Mesenteric fat pad (tissue), 1 donor: Measurements from ENCODE around the gene CHDH. TPM values are rescaled to one million over a fixed set of nuclear protein-coding genes. Genes with fewer than 3 reads are reported as not detected.
A peak's percentile ranks its signal among the peaks of the same experiment; 100 is the strongest.

Experiments used
- DNase-seq: peaks from one replicate; pipeline ENCODE4 v3.0.0-alpha.2; 2020; ENCODE audit warnings: low spot score
- long read RNA-seq: library from polyadenylated mRNA; unstranded; transcript quantifications from one replicate; pipeline ENCODE4 v2.0.0, GENCODE V29; 2020
- total RNA-seq: library from RNA; stranded (reverse); fragmentation: NEBNext Ultra II Directional; extraction: Animal tissue kit (Norgen Biotek cat#: 25700); gene quantifications from one replicate; pipeline ENCODE4 v1.2.1, GENCODE V29; 2021
- donor health status: DM: yes; HTN: yes; CAD: no.

The CHDH gene, protein sequence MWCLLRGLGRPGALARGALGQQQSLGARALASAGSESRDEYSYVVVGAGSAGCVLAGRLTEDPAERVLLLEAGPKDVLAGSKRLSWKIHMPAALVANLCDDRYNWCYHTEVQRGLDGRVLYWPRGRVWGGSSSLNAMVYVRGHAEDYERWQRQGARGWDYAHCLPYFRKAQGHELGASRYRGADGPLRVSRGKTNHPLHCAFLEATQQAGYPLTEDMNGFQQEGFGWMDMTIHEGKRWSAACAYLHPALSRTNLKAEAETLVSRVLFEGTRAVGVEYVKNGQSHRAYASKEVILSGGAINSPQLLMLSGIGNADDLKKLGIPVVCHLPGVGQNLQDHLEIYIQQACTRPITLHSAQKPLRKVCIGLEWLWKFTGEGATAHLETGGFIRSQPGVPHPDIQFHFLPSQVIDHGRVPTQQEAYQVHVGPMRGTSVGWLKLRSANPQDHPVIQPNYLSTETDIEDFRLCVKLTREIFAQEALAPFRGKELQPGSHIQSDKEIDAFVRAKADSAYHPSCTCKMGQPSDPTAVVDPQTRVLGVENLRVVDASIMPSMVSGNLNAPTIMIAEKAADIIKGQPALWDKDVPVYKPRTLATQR
- total RNA-seq = 1.4 TPM
- long read RNA-seq, full-length matches to known transcripts = 1 of 2 reads
- long read RNA-seq, partial matches to known transcripts = 0 of 2 reads
- long read RNA-seq, other reads (novel, unspliced or antisense) = 1 of 2 reads

DNA sequence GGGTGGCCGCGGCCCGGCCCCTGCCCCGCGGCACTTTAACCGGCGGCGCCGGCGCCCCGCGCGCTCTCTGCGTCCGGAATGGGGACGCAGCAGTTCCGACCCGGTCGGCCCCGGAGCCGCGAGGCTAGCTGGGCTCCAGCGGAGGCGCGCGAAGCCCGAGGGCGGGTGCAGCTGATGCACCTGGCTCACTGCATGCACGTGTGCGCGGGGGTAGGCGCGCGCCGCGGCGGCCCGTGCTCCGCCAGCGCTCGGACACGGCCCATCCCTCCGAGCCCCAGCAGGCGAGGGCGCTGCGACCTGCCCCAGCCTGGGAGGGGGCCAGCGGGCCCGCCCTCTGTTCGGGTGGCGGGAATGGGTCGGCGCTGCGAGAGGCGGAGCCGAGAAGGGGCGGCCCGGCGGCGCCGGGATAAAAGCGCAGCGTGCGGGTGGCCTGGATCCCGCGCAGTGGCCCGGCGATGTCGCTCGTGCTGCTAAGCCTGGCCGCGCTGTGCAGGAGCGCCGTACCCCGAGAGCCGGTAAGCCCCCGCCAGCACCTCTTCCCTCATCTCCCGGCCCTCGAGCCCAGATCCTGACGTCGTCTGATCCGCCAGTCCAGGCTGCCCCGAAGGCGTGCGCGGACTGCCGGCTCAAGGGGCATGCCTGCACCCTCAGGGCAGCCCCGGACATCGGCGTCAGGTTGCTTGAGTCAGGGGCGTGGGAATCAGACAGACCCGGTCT, at the start of gene CHDH, which contains the start of gene IL17RB:
CHDH (minus strand) TSS at position 286 of the 717 bp plus-strand sequence. CDS start 22,411 bp downstream, outside the sequence.
IL17RB (plus strand) TSS at position 435 of the 717 bp plus-strand sequence; CDS start at position 456, 21 bp downstream.
- no peak for DNase-seq

DNA sequence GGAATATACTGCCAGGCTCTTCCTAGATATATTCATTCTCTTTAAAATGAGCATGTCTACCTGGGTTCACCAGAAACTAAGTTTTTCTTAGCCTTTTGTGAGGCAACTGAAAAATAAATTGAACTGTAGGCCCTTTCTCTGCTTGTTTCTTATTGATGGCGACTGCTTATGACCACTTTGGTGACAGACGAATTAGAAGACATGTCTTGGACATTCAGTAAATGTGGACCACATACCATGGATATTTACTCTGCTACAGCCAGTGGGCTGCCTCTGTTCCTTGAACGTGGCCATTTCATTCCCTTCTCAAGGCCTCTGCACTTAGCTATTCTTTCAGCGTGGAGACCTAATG, 46.0 kb upstream of the CHDH start:
- no peak for DNase-seq

DNA sequence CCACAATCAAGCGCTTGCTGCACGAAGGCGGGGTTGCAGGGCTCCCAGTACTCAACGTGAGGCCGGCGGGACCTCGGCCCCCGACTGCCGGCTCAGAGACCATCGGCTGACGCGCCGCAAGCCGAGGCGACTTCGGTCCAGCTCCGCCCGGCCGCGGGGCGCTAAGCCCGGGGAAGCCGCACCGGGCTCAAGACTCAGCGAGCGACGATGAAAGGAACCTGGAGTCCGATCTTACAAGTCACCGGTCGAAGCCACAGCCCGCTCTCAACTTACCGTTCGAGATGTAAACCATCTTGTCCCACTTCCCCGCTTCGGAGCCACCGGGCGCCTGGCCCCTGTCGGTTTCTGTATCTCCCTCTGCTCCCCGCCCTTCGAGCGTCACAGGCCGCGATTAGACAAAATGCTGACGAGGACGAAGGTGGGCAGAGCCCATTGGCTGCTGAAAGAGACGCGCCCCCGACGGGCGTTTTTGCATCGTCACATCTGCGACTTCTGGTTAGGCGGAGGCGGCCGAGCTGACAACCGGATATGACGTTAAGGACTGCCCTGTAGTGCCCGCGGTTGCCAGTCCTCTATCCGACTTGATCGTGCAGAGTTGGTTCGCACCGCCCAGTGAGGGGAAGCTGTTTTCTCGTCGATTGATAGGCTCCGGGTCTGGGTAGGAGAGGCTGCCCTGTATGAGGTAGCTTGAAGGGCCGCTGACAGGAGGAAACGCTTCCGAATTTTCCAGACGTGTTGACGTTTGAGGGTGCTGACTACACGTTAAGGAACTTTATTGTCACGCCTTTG, 45.5 kb upstream of the CHDH start, which contains the start of gene SELENOK:
SELENOK (minus strand) TSS at position 363 of the 789 bp plus-strand sequence.
- peak; percentile 100 for DNase-seq

DNA sequence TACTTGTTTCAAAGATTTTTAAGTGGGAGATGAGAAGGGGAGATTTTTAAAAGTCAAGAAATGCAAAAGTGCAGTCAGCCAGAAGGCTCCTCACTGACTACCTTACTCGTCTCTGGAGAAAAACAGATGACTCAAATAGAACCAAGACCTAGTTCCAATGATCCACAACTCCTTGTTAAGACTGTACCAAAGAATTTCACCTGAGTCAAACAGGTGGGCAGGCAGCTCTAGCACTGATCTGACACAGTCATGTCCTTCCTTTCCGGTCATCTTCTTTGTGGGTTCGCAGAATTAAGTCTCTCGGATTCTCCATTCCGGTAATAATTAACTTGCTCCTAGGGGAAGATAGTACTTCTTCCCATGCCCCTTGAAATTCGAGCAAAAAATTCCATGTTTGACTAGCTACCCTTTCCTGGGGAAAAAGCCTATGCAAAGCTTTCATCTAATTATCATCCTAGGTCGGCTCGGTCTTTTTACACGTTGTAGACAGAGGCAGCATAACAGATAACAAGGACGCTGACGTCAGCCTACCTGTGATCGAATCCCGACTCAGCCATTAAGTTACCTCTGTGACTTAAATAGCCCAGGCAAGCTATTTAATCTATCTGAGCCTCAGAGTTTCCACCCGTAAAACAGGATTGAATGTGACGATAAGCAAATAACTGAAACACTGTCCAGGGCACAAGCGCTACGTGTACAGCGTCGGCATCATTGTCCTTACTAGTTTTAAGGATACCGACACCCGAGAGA, 44.7 kb upstream of the CHDH start:
- DNase-seq = no peak

DNA sequence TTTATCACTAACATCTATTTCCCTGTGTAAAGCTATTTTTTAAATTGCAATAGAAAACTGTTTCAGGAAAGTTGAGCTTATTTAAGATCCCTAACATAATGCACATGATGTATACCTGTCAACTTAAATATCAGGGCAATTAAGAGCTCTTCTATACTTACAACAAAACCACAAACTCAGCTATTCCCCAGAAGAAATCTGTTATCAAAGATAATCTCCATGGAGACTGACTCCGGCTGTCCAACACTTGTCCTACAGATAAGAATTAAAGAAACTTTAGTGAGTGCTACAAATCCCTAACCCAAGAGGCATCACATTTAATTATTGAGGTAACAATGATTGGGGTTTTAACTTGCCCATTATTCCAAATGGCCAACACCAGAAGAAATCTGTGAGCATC, 42.0 kb upstream of the CHDH start:
- no peak for DNase-seq

DNA sequence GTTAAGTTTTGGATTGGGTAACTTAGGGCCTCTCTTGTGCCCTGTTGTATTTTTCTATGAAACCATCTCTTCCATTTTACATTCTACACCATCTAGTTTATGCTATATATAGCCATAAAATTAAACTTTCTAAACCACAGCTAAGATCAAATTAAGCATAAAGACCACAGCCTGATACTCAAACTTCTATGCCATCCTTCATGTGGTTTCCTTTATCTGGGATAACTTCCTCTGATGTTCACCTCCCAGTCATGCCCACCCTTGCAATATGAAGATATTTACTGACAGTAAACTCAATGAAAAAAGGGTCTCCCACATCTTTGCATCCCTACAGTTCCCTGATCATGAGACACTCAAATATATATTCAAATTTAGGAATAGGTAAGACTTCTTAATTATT, 41.2 kb upstream of the CHDH start:
- no peak for DNase-seq

DNA sequence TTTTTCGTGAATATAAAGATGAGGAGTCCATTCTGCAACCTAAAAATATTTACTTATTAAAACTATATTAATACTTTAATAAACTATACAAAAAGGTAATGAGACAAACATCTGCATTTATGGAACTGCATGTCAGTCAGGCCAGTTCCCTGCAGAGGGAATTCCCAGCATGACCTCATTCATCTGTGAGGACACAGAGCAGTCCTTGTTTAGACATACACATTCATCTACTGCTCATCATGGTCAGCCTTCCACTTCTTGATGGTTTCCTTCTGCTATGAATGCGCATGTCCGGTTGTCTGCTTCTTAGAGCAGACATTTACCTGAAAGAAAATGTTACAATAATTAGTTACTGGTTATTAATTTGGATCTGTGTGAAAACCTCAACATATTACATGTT, 39.0 kb upstream of the CHDH start:
- DNase-seq = no peak

DNA sequence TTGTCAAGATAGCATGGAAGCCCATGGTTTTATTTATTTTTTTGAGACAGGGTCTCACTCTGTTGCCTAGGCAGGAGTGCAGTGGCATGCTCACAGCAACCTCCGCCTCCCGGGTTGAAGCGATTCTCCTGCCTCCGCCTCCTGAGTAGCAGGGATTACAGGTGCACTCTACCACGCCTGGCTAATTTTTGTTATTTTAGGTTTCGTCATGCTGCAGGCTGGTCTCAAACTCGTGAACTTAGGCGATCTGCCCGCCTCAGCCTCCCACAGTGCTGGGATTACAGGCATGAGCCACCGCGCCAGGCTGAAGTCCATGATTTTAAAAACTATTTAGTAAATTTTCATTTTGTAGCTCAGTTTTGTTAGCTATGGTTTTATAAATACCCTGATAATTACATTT, 38.4 kb upstream of the CHDH start:
- no peak for DNase-seq

DNA sequence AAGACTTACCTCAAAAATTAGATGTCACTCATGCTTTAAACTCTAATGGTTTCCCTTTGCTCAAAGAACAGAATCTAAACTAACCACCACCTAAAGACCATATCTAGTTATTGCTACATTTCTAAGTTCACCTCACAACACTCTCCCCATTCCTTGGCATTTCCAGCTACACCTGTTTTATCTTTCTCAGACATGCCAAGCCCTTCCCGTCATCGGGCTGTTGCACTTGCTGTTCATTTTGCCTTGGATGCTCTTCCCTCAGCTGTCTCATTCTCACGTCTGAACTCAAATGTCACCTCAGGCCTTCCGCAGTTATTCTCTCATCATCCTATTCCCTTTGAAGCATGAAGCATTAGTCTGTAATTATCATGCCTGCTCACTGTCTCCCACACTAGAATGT, 36.8 kb upstream of the CHDH start:
- no peak for DNase-seq

DNA sequence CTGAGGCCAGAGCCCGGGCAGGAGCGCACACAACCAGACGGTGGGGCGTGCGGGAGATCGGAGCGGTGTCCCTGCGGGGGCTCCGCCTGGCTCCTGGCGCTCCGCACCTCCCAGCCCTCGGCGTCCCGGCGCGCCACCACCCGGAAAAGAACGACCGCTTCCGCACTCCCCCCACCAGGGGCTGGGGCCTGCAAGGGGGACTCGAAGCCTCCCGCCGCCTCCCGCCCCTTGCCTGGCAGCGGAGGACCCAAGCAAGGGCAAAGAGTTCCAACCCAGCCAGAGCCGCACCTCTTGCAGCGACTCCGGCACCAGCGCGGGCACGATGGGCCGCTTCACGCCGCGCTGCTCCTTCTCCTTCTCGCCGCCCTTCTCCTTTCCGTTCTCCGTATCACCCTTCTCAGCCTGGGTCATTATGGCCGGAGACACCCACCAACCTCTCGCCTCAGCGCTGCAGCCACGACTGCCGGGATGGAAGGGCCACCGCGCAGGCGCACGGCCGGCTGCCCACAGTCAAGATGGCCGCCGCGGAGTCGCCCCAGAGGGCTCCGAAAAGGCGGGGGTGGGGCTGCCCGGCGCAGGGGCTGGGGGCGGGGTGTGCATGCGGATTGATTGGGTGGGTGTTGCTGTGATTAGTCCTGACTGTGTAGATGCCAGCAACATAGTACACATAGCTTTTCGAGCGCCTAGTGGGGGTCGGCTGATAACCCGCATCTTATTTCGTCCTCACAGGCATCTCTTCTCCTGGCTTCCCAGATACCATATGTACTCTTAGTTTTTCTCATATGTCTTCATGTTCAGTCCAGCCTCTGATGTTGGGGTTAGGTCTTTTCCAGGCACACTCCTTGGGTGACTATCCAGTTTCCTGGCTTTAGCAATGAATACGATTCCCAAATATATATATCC, 35.7 kb upstream of the CHDH start, which contains the start of gene ACTR8:
ACTR8 (minus strand) TSS at position 462 of the 903 bp plus-strand sequence; CDS start at position 411, 51 bp downstream.
- DNase-seq = peak; percentile 96

DNA sequence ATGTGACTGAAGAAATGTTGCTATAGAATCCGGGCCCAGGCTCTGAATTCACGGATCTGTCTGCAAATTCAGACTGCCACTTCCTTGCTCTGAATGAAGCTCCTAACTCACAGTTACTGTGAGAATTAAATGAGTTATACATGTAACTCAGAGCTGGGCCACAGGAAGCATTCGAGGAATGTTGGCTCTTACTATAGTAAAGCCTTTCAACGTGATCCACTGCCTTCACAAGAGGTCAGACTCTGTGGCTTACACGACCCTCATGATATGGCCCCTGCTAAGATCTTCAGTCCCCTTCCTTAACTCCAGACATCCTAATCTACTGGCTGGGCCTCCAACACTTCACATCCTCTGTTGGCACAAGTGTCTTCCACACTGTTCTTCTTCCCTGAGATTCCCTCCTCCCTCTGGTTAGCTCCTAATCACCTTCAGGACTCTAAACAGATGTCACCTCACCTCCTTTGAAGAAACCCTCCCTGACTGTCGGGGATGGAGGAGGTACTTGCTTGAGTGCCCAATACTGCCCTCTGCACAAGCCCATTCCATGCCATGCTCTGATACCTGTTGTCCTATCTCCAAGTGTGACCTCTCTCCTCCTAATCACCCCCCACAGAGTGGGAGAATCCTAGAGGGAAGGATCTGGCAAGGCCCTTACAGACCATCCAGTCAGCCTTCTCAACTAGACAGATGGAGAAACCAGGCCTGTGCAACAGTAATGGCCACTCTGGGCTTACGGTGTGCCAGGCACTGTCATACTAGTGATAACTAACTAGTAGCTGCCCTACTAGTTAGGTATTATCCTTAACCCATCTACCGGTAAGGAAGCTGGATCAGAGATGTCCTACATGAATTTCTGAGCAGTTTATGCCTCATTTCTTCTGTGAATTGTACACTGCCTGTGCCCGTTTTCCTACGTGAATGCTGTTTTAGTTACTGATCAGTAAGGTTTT, 34.5 kb upstream of the CHDH start:
- DNase-seq = no peak

DNA sequence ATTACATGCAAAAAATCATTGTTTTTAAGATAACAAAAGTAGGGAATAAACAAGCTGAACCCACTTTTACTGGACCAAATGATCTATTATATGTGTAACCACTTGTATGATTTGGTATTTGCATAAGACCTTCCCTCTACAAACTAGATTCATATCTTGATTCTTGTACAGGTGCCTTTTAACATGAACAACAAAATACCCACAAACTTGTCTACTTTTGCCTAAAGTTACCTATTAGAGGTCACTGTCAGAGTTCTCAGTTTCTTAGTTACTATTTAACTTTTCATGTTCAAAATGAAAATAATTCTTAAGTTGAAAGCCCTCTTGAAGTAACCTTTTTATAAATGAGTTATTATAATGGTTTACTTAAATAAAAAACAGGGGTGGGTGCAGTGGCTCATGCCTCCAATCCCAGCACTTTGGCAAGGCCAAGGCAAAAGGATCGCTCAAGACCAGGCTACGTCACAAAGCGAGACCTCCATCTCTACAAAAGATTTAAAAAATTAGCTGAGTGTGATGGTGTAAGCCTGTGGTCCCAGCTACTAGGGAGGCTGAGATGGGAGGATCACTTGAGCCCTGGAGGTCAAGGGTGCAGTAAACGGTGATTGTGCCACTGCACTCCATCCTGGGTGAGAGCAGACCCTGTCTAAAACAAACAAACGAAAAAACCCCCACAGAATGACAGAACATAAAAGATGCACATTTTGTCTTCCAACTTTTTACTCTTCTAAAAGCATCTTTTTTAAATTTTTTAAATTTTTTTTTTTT, 19.7 kb upstream of the CHDH start:
- no peak for DNase-seq

DNA sequence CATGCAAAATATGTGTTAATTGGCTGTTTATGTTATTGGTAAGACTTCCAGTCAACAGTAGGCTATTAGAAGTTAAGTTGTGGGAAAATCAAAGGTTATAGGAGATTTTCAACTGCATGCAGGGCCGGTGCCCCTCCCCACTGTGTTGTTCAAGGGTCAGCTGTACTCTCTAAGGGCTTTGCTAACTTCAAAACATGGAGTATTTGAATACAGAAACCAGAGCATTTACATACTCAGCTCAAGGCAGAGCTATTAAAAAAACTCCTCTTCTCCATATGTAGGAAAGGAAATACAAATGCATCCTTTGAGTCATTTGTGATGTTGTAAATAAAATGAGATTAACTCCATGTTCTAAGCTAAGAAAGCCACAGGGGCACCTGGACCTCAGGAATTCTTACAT, 16.9 kb upstream of the CHDH start:
- DNase-seq = no peak

DNA sequence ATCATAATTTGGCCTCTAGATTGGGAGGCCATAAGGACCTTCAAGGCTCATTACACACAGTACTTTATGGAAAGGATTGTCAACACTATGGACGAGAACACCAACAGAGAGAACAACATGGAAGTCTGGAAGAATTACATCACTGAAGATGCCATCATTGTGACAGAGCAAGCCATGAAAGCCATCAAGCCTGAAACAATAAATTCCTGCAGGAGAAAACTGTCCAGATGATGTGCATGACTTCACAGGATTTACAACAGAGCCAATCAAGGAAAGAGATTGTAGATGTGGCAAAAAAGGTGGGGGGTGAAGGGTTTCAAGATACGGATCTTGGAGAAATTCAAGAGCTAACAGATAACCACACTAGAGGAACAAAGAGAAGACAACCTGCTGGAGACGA, 16.0 kb upstream of the CHDH start:
- no peak for DNase-seq

DNA sequence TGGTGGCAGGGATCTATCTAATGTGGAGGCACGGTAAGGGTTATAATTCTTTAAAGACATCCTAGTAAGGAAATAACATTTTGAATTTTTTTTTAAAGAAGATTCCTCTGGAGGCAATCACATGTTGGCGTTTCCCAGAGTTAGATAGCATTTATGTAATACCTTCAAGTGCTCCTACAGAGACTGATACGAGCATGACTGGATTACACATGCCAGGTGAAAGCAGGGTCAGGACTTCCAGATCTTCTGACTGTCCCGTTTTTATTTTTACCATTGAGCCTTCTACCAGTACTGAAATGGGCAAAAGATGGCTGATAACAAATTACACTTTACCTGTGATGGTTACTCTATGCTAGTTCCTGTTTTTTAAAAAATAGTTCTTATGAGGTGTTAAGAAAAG, 14.0 kb upstream of the CHDH start:
- DNase-seq = no peak

DNA sequence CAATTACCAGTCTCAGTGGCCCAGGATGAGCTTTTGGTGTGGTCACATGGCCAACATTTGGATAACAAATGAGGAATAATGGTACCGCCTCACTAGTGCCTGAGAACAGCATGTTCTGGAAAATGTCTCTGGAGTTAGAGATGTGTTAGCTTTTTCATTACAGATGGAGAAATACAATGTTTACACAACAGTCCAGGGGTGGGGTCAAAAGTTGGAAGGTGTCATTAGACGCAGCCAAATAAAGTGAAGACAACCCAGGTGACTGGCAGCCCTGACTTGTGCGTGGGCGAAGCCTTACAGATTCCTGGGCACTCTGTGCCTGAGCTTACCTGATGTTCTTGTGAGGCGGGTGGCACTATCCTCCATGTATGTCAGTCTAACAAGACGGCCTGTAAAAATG, 13.0 kb upstream of the CHDH start:
- no peak for DNase-seq

DNA sequence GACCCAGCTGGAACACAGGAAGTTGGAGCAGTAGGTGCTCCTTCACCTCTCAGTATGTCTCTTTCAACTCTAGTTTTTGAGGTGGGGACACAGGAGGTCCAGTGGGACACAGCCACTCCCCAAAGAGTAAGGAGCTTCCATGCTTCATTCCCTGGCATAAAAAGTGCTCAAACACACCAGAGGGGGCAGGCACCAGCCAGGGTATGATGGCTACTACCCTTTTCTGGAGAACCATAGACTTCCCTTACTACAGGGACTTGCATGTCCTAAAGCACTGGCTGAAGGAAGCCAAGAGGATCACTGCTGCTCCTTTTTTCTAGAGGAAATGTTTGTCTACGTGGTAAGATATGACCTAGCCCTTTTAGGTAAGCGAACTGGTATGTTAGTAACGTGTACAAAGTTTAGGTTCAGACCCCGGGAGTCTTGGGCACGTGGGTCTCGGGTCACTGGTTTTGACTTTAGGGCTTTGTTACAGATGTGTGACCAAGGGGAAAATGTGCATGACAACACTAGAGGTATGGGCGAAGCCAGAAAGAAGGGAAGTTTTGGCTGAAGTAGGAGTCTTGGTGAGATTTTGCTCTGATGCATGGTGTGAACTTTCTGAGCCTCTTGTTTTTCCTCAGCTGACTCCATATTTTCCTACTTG, 12.0 kb upstream of the CHDH start:
- DNase-seq = no peak
